Fibroblast of lung (primary cell): ENCODE measurements around the gene GHRH.

ENCODE experiments used
- CTCF ChIP-seq, 2 donors: IDR thresholded peaks in 1 of 2; conservative IDR thresholded peaks in 1 of 2; 1 replicate in 1 of 2; 2 replicates in 1 of 2; pipeline ENCODE4 v1.5.1; 2011 to 2012; ENCODE audit warnings: low read length in 2 of 2, control low read depth in 1 of 2, inconsistent platforms in 1 of 2, low read depth in 1 of 2, mild to moderate bottlenecking in 1 of 2
- EZH2 ChIP-seq: IDR thresholded peaks from 2 replicates; pipeline ENCODE4 v1.5.1; 2012; ENCODE audit warnings: low read length, control low read depth, mild to moderate bottlenecking; ENCODE audit errors: missing control alignments

- TF ChIP-seq CTCF (conservative IDR thresholded peaks at IDR 0.05 in 1 of 2, IDR thresholded peaks at IDR 0.05 in 1 of 2; ENCODE audit: low read depth in 1 of 2, low read length in 2 of 2) (no peak), EZH2 (no peak)
Measured at GRCh38 chr20:37273988-37274387, 12.4 kb upstream of the GHRH start.
